ENCODE data around the gene SEC16A.

- no peak for TF ChIP-seq CTCF (IDR thresholded peaks at IDR 0.05)
- no peak for TF ChIP-seq POLR2A (IDR thresholded peaks at IDR 0.05)
These were observed 3.3 kb upstream of the SEC16A start for GRCh38 chr9:136486131-136486530.
